Stimulated activated CD8-positive, alpha-beta memory T cell treated with anti-CD3 and anti-CD28 coated beads, Interleukin-7, amount 100 ng/mL, for 48 hours (primary cell): ENCODE results near the gene FMN1.
"Not testable (repeated sequence)": the region's sequence is repeated elsewhere in the genome, so short reads cannot be mapped to it uniquely, and the experiment has no call there.

Experiments
- DNase-seq, 2 donors: peaks; one replicate each; pipeline ENCODE4 v3.0.0-alpha.2; 2020; ENCODE audit warnings: low read depth in 1 of 2; ENCODE audit errors: extremely low read depth in 1 of 2

The FMN1 gene

GRCh38 chr15:33098094-33099058 is 96.1 kb downstream of the FMN1 start:
- no peak for DNase-seq

GRCh38 chr15:33096134-33096533 is 98.4 kb downstream of the FMN1 start:
- DNase-seq, result no peak

GRCh38 chr15:33095641-33096040 is 98.9 kb downstream of the FMN1 start:
- DNase-seq, result no peak

- no peak for DNase-seq
These were observed 100.2 kb downstream of the FMN1 start for GRCh38 chr15:33094336-33094735.

- no peak for DNase-seq
These were observed 101.3 kb downstream of the FMN1 start for GRCh38 chr15:33093222-33093621.

GRCh38 chr15:33091983-33092693 is 102.4 kb downstream of the FMN1 start:
- no peak for DNase-seq

- DNase-seq, result no peak
These were observed 104.4 kb downstream of the FMN1 start for GRCh38 chr15:33089878-33090757.

GRCh38 chr15:33089165-33089877 is 105.2 kb downstream of the FMN1 start:
- DNase-seq, result no peak

- no peak for DNase-seq
These were observed 107.9 kb downstream of the FMN1 start for GRCh38 chr15:33086500-33087121.

GRCh38 chr15:33084661-33085060 is 109.9 kb downstream of the FMN1 start:
- no peak for DNase-seq

- no peak for DNase-seq
These were observed 111.1 kb downstream of the FMN1 start for GRCh38 chr15:33083232-33084081.

- DNase-seq, result no peak
These were observed 114.5 kb downstream of the FMN1 start for GRCh38 chr15:33080006-33080405.

- no peak for DNase-seq
These were observed 115.9 kb downstream of the FMN1 start for GRCh38 chr15:33078607-33079006.

GRCh38 chr15:33076937-33077336 is 117.6 kb downstream of the FMN1 start:
- DNase-seq, result no peak

- no peak for DNase-seq
These were observed 119.6 kb downstream of the FMN1 start for GRCh38 chr15:33074942-33075341.

GRCh38 chr15:33074212-33074611 is 120.3 kb downstream of the FMN1 start:
- no peak for DNase-seq

- DNase-seq, result no peak
These were observed 123.1 kb downstream of the FMN1 start for GRCh38 chr15:33071451-33071850.

GRCh38 chr15:33069903-33070302 is 124.6 kb downstream of the FMN1 start:
- not testable (repeated sequence) for DNase-seq

- DNase-seq, result no peak
These were observed 125.4 kb downstream of the FMN1 start for GRCh38 chr15:33069161-33069560.
